K562 (cell line): ENCODE data around the gene DNAJB7. TPM values are rescaled to one million over a fixed set of nuclear protein-coding genes. Genes with fewer than 3 reads are reported as not detected.

ENCODE experiments used
- ASH1L ChIP-seq: fragments of 450-650 bp; IDR thresholded peaks from 2 replicates; pipeline ENCODE4 v1.6.1; 2018; ENCODE audit warnings: borderline replicate concordance, mild to moderate bottlenecking, low read depth; ENCODE audit not compliant: partially characterized antibody
- CBFA2T3 ChIP-seq: fragments of 450-650 bp; IDR thresholded peaks from 2 replicates; pipeline ENCODE4 v1.6.1; 2017
- CTBP1 ChIP-seq: fragments of 450-650 bp; IDR thresholded peaks from 2 replicates; pipeline ENCODE4 v1.6.1; 2016; ENCODE audit warnings: borderline replicate concordance
- ELF2 ChIP-seq: fragments of 250-450 bp; sonication (Bioruptor Pico); IDR thresholded peaks from 2 replicates; pipeline ENCODE4 v1.5.0; 2021; ENCODE audit warnings: mild to moderate bottlenecking
- ETV6 ChIP-seq, 3 experiments: fragments of 150-350 bp in 1 of 3; sonication (generic) in 1 of 3; formaldehyde crosslinking in 1 of 3; IDR thresholded peaks; 2 replicates each; pipeline versions ENCODE4 v1.6.1 to v1.8.0; 2014 to 2022; ENCODE audit warnings: borderline replicate concordance in 2 of 3, low read depth in 2 of 3, antibody characterized with exemption in 1 of 3, low read length in 1 of 3, mild to moderate bottlenecking in 1 of 3, missing genetic modification reagents in 1 of 3
- HLTF ChIP-seq: fragments of 450-650 bp; IDR thresholded peaks from 2 replicates; pipeline ENCODE4 v1.6.1; 2016
- MAFF ChIP-seq: IDR thresholded peaks from 2 replicates; pipeline ENCODE4 v1.6.1; 2012; ENCODE audit warnings: low read length, improper control_type of control experiment
- MCM2 ChIP-seq: fragments of 450-650 bp; IDR thresholded peaks from 2 replicates; pipeline ENCODE4 v1.6.1; 2017; ENCODE audit warnings: low read depth, mild to moderate bottlenecking
- MECOM ChIP-seq: fragments of 250-450 bp; sonication (Bioruptor Pico); IDR thresholded peaks from 2 replicates; pipeline ENCODE4 v1.8.0; 2022; ENCODE audit warnings: inconsistent platforms
- PML ChIP-seq: IDR thresholded peaks from 2 replicates; pipeline ENCODE4 v1.6.1; 2012; ENCODE audit warnings: low read length, inconsistent platforms
- TBP ChIP-seq: optimal IDR thresholded peaks from 2 replicates; pipeline ENCODE3; 2011; ENCODE audit warnings: low read depth, low read length, improper control_type of control experiment
- ZNF140 ChIP-seq: fragments of 250-450 bp; sonication (Bioruptor Pico); IDR thresholded peaks from 2 replicates; pipeline ENCODE4 v1.8.0; 2021; ENCODE audit warnings: moderate library complexity, mild to moderate bottlenecking, inconsistent platforms
- ZNF551 ChIP-seq: fragments of 250-450 bp; sonication (Bioruptor Pico); IDR thresholded peaks from 2 replicates; pipeline ENCODE4 v1.5.0; 2021; ENCODE audit warnings: mild to moderate bottlenecking, moderate library complexity
- polyA plus RNA-seq, 8 experiments: library from polyadenylated mRNA; depleted of rRNA in 4 of 8; stranded (reverse) in 5 of 8; unstranded in 3 of 8; fragments of >200 nt; fragmentation: Nextera tagmentation in 2 of 8; fragmentation: Illumina TruSeq in 1 of 8; extraction: Ambion mirVana in 2 of 8; extraction: Trizol in 1 of 8; gene quantifications; 2 replicates each; pipeline versions ENCODE4 v1.2.1 to v1.2.3, GENCODE V29; 2011 to 2014; ENCODE audit warnings: inconsistent platforms in 1 of 8, missing spikeins in 1 of 8
- total RNA-seq, 7 experiments: library from RNA; depleted of rRNA in 6 of 7; stranded (reverse); fragments of >200 nt in 6 of 7; fragmentation: Illumina TruSeq in 2 of 7; extraction: Trizol in 2 of 7; gene quantifications; 2 replicates each; pipeline versions ENCODE4 v1.2.1 to v1.2.3, GENCODE V29; 2011 to 2021; ENCODE audit warnings: low replicate concordance in 1 of 7
- TF ChIP-seq, protein P1 (sequence below): sonication (generic); formaldehyde crosslinking; IDR thresholded peaks from 2 replicates; pipeline ENCODE4 v1.8.0; 2022; ENCODE audit warnings: mild to moderate bottlenecking, missing genetic modification reagents
- TF ChIP-seq, protein P2 (sequence below): sonication (generic); formaldehyde crosslinking; IDR thresholded peaks from 2 replicates; pipeline ENCODE4 v1.8.0; 2022; ENCODE audit warnings: missing genetic modification reagents, mild to moderate bottlenecking, moderate library complexity, borderline replicate concordance
- TF ChIP-seq, protein P3 (sequence below), 2 experiments: fragments of 450-650 bp; IDR thresholded peaks; 2 replicates each; pipeline ENCODE4 v1.6.1; 2018; ENCODE audit warnings: mild to moderate bottlenecking in 2 of 2, low read depth in 1 of 2; ENCODE audit not compliant: partially characterized antibody in 2 of 2
- TF ChIP-seq, protein P4 (sequence below): sonication (generic); formaldehyde crosslinking; IDR thresholded peaks from 2 replicates; pipeline ENCODE4 v1.8.1; 2023; ENCODE audit warnings: mild to moderate bottlenecking, missing genetic modification reagents, moderate library complexity

The DNAJB7 gene
- total and polyA plus RNA-seq, 9 of the 15 experiments (the other 6 are each of a cell fraction or from before 2014, with no cell fraction given) = 0.13 to 0.21 TPM; not detected in 7

DNA sequence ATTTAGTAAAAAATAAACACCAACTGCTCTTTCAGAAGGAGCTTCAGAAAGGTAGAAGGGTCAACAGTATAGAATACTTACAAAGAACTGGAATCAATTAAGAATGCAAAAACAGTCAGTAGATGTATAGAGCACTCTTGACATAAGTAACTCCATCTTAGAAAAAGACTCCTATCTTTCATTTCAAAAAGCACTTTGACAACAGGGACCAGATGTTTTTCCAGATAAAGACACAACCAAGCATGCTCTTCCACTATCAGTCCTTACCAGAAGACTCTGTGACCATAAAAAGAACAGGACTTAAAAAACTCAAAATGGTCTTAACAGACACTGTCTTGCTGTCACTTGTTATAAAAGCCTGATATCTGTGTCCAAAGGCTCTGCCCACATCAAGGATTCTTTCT, 48.0 kb downstream of the DNAJB7 start (continued):
- TF ChIP-seq MCM2 (no peak), CTBP1 (peak; percentile 29; the same call in 1 of the 2 replicates), ELF2 (CRISPR knock-in tag) (peak; percentile 95), TBP (peak; percentile 43), ZNF551 (peak; percentile 93), MAFF (no peak), ETV6 (IDR thresholded peaks at IDR 0.05; ENCODE audit: borderline replicate concordance in 1 of 2, low read depth in 2 of 2, low read length in 1 of 2) (0 out of 4 replicates have a peak, but pooled peaks of 1 of the 2 experiments have one; percentile 34), ETV6 (CRISPR knock-in tag; IDR thresholded peaks at IDR 0.05; ENCODE audit: borderline replicate concordance) (no peak), CBFA2T3 (peak; percentile 98), ZNF140 (CRISPR knock-in tag) (peak; percentile 99), HLTF (no peak), ASH1L (no peak), MECOM (CRISPR knock-in tag) (peak; percentile 100), PML (peak; percentile 98)
- TF ChIP-seq, protein P1, sequence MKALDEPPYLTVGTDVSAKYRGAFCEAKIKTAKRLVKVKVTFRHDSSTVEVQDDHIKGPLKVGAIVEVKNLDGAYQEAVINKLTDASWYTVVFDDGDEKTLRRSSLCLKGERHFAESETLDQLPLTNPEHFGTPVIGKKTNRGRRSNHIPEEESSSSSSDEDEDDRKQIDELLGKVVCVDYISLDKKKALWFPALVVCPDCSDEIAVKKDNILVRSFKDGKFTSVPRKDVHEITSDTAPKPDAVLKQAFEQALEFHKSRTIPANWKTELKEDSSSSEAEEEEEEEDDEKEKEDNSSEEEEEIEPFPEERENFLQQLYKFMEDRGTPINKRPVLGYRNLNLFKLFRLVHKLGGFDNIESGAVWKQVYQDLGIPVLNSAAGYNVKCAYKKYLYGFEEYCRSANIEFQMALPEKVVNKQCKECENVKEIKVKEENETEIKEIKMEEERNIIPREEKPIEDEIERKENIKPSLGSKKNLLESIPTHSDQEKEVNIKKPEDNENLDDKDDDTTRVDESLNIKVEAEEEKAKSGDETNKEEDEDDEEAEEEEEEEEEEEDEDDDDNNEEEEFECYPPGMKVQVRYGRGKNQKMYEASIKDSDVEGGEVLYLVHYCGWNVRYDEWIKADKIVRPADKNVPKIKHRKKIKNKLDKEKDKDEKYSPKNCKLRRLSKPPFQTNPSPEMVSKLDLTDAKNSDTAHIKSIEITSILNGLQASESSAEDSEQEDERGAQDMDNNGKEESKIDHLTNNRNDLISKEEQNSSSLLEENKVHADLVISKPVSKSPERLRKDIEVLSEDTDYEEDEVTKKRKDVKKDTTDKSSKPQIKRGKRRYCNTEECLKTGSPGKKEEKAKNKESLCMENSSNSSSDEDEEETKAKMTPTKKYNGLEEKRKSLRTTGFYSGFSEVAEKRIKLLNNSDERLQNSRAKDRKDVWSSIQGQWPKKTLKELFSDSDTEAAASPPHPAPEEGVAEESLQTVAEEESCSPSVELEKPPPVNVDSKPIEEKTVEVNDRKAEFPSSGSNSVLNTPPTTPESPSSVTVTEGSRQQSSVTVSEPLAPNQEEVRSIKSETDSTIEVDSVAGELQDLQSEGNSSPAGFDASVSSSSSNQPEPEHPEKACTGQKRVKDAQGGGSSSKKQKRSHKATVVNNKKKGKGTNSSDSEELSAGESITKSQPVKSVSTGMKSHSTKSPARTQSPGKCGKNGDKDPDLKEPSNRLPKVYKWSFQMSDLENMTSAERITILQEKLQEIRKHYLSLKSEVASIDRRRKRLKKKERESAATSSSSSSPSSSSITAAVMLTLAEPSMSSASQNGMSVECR (CRISPR knock-in tag) = no peak
- TF ChIP-seq, protein P2, sequence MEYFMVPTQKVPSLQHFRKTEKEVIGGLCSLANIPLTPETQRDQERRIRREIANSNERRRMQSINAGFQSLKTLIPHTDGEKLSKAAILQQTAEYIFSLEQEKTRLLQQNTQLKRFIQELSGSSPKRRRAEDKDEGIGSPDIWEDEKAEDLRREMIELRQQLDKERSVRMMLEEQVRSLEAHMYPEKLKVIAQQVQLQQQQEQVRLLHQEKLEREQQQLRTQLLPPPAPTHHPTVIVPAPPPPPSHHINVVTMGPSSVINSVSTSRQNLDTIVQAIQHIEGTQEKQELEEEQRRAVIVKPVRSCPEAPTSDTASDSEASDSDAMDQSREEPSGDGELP (CRISPR knock-in tag) = no peak
- TF ChIP-seq, protein P3, sequence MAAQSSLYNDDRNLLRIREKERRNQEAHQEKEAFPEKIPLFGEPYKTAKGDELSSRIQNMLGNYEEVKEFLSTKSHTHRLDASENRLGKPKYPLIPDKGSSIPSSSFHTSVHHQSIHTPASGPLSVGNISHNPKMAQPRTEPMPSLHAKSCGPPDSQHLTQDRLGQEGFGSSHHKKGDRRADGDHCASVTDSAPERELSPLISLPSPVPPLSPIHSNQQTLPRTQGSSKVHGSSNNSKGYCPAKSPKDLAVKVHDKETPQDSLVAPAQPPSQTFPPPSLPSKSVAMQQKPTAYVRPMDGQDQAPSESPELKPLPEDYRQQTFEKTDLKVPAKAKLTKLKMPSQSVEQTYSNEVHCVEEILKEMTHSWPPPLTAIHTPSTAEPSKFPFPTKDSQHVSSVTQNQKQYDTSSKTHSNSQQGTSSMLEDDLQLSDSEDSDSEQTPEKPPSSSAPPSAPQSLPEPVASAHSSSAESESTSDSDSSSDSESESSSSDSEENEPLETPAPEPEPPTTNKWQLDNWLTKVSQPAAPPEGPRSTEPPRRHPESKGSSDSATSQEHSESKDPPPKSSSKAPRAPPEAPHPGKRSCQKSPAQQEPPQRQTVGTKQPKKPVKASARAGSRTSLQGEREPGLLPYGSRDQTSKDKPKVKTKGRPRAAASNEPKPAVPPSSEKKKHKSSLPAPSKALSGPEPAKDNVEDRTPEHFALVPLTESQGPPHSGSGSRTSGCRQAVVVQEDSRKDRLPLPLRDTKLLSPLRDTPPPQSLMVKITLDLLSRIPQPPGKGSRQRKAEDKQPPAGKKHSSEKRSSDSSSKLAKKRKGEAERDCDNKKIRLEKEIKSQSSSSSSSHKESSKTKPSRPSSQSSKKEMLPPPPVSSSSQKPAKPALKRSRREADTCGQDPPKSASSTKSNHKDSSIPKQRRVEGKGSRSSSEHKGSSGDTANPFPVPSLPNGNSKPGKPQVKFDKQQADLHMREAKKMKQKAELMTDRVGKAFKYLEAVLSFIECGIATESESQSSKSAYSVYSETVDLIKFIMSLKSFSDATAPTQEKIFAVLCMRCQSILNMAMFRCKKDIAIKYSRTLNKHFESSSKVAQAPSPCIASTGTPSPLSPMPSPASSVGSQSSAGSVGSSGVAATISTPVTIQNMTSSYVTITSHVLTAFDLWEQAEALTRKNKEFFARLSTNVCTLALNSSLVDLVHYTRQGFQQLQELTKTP (IDR thresholded peaks at IDR 0.05; ENCODE audit: low read depth in 1 of 2, partially characterized antibody in 2 of 2) = peak; percentile 64 to 82
- TF ChIP-seq, protein P4, sequence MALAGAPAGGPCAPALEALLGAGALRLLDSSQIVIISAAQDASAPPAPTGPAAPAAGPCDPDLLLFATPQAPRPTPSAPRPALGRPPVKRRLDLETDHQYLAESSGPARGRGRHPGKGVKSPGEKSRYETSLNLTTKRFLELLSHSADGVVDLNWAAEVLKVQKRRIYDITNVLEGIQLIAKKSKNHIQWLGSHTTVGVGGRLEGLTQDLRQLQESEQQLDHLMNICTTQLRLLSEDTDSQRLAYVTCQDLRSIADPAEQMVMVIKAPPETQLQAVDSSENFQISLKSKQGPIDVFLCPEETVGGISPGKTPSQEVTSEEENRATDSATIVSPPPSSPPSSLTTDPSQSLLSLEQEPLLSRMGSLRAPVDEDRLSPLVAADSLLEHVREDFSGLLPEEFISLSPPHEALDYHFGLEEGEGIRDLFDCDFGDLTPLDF (CRISPR knock-in tag) = no peak
